Measurements from ENCODE around the gene PPIB.
A peak's percentile ranks its signal among the peaks of the same experiment; 100 is the strongest.

PPIB gene

DNA sequence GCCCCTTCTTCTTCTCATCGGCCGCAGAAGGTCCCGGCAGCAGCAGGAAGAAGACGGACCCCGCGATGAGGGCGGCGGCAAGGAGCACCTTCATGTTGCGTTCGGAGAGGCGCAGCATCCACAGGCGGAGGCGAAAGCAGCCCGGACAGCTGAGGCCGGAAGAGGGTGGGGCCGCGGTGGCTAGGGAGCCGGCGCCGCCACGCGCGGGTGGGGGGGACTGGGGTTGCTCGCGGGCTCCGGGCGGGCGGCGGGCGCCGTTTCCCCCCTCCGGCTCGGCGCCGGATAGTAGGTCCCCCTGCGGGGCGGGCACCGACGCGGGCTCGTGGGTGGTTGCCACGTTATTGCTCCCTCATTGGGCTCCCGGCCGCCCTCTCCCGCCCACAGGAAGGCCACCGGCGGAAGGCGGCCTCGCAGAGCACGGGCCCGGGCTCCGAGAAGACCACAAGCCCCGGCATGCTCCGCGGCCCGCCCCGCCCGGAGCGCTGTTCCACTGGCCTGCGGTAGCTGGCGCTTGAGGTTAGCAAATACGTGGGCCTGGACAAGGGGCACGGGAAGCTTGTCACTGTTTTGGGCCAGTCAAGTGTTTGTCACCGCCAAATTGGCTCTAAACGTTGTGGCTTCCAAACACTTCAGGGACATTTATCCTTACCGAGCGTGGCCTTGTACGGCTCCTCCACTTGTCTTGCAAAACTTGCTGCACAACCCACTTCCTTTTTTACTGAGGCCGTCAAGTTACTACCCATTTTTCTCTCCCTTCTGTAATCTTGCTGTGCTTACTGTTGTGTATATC lies at the start of gene PPIB:
Gene PPIB (minus strand): TSS at position 154 of the 790 bp plus-strand sequence. CDS start 36 bp downstream, at position 118.
- peak; percentile 98 for DNase-seq

DNA sequence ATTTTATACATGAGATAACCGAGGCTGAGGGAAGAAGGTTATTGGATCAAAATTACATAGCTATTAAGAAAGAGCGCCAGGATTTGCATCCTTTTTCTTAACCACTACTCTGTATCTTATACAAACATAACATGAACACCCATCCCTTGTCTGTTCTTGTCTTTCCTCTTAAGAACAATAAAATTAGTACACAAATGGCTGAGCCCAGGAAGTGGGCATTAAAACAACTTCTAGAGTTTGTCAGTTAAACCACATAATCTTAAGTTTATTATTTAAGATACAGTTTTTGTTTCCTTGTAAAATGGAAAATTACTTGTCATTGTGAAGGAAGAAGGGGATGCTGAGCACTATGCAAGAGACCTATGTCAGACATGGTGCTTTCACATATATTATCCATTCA lies 48.9 kb upstream of the PPIB start:
- no peak for DNase-seq

DNA sequence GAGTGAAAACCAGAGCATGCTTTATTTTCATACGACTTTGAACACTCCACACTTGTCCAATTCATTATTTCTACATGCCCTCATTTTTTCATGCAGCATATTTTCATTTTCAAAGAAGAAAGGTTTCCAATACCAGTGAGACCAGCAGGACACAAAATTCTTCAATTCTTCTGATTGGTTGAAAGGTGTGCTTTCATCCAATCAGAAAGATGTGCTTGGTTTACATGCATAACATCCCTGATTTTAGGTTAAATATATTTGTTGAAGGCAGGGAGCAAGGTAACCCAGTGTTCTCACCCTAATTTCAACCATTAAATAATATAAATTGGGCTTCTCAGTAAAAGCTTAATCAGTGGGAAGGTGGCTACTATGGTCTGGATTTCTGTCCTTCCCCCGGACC lies 47.5 kb upstream of the PPIB start:
- no peak for DNase-seq

DNA sequence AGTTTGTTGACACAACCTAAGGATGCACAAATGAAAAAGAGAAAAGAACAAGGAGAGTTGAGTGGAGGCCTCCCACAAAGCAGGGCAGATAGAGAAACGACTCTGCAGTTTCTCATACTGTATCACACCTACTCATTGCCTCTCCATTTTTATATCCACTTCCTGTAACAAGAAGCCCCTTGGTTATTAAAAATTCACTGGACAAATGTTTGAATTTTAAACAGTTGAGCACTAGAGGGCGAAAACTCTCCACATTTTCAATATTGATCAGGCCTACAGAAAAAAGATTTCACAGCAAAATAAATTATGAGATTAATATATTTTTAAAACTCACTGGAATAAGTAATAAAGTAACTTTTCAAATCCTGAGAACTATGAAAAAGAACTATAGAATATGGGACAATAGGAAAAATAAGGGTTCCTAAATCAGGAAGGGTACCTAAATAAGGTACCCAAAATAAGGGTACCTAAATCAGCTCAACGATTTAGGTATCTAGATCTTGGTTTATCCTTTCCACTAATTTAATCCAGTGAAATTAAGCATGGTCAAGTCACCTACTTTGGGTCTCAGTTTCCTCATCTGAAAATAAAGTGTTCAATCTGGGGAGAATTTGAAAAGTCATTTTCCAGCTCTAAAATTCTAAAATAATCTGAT lies 47.0 kb upstream of the PPIB start:
- DNase-seq, result no peak

DNA sequence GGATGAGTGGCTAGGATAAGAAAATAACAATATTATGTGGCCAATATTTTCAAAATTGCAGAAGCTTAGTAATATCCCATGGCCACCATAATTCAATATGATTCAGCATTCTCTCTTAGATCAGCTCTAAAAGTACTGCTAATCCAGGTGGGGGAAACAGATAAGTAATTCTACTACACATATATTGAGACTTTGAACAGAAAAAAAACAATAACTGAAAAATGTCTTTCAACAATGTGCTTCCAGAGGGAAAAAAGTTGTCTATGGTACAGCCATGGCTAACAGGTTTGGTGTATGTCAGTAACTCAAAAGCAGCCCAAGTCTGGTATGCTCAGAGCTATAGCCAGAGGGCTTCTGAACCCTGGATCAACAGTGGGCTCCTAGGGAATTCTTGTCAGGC lies 42.4 kb upstream of the PPIB start:
- no peak for DNase-seq

DNA sequence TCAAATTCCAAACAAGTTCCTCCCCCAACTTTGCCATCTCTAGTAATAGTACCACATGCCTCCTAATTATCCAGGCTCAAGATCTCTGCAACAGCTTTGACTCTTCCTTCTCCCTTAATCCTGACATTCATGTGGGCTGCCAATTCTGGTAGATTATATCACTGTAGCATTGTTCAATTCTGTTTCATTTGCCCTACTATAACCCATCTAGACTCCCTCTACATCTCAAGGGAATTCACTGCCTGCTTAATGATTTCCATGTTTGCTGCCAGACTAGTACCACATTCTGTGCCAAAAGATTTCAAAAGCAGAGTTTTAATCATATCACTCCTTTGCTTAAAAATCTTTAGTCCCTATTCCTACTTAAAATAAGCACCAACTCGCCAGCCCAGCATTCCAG lies 34.6 kb upstream of the PPIB start:
- DNase-seq, result no peak

DNA sequence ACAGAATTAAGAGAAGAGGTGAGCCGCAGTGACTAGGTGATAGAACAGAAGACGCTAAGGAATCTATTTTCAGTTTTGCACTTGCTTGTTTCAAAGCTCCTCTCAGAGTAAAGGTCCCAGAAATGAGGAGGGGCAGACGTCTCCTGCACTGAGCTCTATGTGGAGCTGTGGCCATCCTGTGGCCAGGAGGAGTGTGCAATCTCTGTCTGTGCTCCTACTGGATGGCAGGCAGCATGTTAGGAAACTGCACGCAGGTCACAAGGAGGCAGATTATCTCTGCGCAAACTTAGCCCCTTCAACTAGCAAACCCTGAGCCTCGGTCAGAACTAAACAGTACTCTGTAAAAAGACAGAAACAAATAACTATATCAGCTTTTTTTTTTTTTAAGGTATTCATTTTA lies 31.1 kb upstream of the PPIB start:
- DNase-seq, result no peak

DNA sequence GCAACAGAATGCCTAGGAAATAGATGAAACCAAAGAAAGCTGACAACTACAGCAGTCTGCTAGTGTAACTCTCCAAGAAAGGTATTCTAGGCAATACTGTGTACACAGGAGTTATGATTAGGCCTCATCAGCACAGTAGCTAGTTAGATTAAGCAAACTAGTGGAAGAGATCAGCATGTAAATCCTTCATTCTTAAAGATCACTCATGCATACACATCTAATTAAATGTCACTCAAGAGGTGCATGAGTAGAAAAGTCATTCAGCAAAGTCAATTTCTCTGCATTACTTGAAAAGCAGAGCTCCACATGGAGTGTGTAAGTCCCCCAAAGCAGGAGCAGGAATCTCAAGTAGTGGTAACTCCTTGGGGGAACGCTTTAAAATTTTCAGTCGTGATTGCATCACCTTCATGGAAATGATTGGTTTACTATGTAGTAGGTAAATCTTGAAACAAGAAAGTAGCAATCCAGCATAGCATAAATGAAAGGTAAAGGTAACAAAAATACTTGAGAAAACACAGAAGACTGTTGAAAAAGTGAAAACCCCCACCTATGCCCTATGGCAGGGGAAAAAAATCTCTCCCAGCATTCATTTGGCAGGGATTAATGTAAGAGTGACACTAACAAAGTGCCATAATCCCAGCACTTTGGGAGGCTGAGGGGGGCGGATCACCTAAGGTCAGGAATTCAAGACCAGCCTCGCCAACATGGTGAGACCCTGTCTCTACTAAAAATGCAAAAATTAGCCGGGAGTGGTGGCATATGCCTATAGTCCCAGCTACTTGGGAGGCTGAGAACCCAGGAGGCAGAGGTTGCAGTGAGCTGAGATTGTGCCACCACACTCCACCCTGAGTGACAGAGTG lies 29.4 kb upstream of the PPIB start:
- DNase-seq, result no peak

DNA sequence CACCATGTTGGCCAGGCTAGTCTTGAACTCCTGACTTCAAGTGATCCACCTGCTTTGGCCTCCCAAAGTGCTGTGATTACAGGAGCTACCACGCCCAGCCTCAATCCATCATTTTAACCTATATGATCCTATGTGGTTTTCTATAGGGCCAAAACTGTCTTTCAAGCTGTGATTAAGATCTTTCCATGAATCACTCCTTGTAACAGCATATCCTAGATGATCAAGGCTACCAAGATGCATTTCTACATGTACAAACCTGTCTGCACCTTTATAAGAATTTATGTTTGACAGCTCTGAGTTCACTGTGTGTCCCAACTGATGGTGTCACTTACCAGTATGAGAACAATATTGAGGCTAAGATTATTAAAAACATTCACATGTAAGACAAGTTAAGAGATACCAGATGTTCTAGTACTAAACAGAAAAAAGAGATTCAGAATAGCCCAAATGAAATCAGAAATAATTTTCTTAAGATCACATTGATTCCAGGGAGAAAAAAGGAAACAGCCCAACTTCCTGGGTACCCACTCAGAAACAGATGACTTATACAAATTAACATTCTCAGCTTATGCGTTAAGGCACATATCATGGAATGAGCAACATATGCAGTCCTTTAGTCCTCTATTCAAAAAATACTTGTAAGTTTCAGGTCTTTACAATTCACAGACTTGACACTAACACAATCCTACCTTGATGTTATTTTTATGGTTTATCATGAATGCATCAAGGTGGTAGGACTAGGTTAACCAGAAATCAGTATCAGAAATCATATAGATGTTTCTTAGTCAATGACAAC lies 24.8 kb upstream of the PPIB start:
- DNase-seq, result no peak

DNA sequence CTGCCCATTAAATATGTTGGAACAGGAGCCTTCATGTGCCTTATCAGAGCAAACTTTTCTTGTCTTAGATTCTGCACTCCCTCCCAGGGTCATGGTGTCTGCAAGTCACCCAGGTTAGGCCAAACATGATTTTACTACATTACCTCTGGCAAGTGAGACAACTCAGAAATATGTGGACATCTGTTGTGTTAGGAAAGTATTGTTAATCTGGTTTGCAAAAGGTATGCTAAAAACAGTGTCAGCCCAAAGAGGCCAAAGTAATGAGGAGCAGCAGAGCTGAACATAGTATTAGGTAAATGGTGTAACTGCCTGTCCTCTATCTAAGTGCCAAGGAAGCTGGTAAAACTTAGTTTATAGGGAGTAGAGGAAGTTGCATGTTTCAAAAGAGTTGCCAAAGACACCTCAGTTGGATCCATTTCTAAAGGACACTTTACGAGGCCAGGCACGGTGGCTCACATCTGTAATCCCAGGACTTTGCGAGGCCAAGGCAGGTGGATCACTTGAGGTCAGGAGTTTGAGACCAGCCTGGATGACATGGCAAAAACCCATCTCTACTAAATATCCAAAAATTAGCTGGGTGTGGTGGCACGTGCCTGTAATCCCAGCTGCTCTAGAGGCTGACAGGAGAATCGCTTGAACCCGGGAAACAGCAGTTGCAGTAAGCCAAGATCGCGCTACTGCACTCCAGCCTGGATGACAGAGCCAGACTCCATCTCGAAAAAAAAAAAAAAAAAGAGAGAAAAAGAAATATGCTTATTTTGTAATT lies 22.5 kb upstream of the PPIB start:
- DNase-seq, result no peak

DNA sequence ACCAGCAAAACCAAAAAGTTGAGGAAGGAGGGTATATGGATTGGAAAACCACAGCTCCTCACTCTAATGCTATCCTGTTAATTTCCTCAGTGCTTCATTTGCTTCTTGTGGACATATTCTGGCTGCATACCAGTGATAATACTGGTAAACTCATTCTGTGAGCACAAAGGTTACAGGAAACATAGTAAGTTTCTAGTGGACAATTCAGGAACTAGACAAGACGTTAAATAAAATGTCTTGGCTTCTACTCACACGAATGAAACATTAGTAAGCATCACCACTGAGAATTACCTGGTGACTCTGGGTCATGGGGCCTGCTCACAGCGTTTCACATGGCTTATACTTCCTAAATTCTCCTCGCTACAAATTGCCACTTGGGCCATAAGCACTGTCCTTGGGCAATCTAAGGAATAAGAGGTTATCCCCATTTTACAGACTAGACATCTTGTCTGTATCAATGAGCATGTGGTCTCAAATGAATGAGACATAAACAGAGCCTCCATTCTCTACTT lies 20.1 kb upstream of the PPIB start:
- DNase-seq, result no peak

DNA sequence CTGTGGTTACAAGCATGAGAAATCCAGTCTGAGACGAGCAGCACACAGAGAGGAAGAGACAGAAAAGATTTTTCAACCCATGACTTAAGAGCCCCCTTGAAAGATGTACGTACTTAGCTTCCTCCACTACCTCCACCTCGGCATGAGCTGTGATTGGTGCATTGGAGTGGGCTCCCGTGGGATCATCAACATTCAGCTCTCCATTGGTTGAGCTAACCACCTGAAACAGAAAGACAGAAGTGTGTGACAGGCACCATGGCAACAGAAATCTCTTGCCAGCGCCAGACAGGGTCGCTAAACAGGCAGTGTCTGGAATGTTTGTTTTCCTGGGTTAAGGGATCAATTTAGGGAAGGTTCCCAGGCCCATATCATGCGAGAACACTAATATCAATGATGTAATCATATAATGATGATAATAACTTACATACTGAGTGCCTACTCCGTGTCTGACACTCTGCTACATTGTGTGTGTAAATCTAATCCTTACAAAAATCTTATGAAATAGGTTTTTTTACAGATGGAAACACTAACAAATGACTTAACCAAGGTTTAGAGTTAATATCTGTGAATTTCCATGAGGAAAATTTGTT lies 17.5 kb upstream of the PPIB start:
- DNase-seq, result no peak

DNA sequence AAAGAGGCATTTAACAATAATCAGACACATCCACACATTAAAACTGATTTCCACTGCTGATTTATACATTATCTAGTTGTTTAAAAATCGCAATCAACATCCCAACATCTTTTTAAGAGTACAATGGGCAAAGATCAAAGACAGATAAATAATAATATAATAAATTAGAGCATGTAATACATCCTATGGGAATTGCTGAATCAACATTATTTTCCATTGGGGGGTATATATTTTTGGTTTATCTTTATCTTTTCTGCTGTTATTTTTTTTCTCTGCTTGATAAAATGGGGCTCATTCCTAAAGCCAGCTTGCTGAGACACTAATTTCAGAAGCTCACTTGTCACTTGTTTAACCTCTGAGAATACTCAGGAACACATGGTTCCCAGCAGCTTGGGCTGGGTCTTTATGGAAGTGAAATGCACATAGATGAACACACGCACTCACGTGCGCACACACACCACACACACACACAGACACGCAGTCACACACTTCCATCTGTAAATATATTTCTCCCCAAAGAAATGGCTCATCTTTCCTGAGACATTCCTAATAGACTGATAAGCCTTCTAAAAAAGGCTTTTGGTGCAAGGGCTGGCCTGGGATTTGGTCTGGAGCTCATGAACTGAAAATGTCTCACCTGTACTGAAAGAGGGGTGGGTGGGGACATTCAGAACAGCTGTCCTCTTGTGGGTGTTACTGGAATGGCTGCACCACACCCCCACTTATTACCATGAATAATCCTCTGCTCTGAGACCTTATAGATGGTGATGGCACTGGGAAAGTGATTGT lies 3.5 kb upstream of the PPIB start:
- DNase-seq, result no peak

DNA sequence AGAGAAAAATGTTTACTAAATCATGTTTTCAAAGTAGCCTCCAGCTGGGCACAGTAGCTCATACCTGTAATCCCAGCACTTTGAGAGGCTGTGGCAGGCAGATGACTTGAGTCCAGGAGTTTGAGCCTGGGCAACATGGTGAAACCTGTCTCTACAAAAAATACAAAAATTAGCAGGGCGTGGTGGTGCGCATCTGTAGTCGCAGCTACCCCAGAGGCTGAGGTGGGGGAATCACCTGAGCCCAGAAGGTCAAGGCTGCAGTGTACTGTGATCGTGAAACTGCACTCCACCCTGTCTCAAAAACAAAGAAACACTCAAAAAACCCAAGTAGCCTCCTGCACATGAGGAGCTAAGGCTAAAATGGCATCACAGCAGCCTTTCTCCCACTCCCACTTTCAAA lies 1.6 kb upstream of the PPIB start:
- no peak for DNase-seq

DNA sequence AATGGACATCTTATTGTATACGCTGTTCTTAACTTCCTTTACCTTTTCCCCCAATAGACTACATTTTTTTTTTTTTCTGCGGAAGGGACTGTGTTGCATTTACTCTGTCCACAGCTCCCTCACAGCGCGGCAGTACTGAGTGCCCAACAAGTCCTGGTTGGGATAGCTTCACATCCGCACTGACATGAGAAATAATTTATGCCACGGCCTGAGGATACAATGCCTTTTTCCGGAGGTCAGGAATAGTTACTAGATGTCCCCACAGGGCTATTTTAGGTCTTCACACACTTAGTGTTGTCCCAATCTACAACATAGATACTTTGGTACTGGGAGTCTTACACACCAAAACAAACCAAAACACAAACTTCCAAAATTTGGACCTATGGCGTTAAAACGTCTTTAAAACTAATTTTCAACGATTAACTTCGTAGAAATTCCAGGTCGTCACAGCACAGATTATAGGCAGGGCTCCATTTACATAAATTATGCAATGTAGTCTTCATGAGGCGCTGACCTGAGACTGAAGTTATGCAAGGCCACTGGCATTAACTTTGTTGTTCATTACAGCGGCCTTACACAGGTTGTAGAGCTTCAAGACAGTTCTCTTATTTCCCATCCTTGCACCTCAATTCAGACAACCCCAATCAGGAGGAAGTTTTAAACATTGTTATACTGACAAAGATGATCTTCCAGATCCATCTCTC lies 989 bp upstream of the PPIB start:
- DNase-seq, result no peak

DNA sequence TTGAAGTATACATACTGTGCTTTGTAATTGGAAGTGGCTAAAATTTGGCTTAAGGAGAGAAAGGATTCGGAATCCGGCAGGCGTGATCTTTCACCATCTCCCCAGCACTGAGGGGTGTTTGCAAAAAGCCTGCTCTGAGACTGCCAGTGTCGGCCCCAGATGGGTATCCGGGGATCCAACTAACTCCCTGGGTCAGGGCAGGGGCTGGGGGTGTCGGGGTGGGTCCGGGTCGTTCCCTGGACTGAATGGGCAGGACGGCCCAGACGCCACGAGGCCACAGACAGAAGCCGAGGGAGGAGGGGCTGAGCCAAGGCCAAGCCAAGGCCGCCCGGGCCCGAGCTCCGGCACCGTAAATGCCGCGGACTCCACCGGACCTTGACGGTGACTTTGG lies 349 bp downstream of the PPIB start:
- DNase-seq, result no peak

DNA sequence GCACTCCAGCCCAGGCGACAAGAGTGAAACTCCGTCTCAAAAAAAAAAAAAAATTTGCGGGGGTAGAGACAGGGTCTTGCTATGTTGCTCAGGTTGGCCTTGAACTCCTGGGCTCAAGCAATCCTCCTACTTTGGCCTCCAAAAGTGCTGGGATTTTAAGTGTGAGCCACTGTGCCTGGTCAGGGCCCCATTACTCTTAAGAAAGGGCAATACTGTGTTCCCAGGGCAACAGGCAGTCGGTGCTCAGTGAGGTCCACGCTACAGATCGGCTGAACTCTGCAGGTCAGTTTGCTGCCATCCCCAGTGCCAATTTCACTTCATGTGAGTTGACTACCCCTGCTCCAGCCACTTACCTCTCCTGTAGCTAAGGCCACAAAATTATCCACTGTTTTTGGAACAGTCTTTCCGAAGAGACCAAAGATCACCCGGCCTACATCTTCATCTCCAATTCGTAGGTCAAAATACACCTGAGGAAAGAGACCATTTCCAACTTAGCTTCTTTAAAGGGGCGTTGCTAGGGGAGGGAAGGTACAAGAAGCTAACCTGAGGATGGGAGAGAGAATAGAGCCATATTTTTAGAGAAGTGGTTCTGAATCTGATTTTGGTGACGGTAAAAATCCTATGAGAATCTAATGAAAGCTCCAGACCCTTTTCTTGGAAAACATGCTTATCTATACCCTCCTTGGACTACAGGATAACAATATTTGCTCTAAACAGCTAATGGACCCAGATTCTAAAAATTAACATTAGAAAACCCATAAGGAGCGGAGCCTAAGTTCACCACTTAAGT lies 939 bp downstream of the PPIB start:
- DNase-seq, result no peak

DNA sequence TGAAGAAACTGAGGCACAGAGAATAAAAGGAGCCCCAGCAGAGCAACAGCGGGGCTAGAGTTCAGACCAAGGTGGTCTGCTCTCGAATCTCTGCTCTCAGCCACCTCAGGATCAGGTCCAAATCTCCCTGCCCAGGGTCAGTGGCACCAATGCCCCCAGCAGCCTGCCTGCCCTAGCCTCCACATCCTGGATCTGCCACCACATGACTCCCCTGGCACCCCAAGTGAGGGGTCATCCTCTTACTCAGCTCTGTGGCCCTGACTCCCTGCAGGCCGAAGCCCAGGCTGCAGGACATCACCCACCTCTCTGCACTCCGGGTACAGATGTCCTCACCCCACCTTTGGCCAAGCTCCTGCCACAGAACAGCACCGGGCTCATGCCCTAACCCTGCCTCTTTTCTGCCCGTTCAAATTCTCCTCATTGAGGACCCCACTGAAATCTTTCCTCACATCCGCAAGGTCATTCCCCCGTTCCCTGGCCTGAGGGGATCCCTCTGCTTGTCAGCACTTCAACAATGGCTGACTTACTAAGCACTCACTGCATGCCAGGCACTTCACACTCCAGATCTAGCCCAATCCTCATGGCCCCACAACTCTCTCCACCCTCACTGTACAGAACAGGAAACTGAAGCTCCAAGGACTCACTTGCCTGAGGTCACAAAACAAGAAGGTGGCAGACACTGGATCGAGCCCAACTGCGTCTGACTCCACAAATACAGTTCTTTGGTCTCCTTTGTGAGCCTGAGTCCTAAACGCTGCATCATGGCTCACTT lies 4.3 kb downstream of the PPIB start:
- DNase-seq, result no peak
